ENCODE measurements around the gene DDO.

DNA sequence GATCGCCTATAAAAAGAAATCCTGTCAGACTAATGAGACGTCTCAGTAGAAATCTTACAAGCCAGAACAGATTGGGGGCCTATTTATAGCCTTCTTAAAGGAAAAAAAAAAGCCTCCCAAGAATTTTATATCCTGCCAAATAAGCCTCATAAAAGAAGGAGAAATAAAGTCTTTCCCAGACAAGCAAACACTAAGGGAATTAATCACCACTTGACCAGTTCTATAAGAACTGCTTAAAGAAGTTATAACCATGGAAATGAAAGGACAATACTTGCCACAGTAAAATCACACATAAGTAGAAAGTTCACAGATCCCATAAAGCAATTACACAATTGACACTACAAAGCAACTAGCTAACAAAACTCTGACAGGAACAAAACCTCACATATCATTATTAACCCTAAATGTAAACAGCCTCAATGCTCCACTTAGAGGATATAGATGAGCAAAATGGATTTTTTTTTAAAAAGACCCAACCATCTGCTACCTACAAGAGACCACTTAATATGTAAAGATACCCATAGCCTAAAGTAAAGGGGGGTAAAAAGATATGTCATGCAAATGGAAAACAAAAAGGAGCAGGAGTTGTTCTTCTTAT is 47.6 kb upstream of the DDO start:
- TF ChIP-seq POLR2A (IDR thresholded peaks at IDR 0.05): no peak
- TF ChIP-seq, protein P1, sequence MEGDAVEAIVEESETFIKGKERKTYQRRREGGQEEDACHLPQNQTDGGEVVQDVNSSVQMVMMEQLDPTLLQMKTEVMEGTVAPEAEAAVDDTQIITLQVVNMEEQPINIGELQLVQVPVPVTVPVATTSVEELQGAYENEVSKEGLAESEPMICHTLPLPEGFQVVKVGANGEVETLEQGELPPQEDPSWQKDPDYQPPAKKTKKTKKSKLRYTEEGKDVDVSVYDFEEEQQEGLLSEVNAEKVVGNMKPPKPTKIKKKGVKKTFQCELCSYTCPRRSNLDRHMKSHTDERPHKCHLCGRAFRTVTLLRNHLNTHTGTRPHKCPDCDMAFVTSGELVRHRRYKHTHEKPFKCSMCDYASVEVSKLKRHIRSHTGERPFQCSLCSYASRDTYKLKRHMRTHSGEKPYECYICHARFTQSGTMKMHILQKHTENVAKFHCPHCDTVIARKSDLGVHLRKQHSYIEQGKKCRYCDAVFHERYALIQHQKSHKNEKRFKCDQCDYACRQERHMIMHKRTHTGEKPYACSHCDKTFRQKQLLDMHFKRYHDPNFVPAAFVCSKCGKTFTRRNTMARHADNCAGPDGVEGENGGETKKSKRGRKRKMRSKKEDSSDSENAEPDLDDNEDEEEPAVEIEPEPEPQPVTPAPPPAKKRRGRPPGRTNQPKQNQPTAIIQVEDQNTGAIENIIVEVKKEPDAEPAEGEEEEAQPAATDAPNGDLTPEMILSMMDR (IDR thresholded peaks at IDR 0.05): no peak
- TF ChIP-seq POLR2AphosphoS5 (IDR thresholded peaks at IDR 0.05): no peak

All from gastroesophageal sphincter (tissue), 3 donors.